ENCODE measurements around the gene NUP155. TPM values are rescaled to one million over a fixed set of nuclear protein-coding genes. Genes with fewer than 3 reads are reported as not detected.

NUP155 gene
- total RNA-seq, 1 donor from 2014 or later = 46.1 TPM

- H3K27me3 Mint-ChIP-seq = no peaks in the 10 kb centered on the region
Observed at GRCh38 chr5:37326536-37326935, 44.4 kb downstream of the NUP155 start.

DNA sequence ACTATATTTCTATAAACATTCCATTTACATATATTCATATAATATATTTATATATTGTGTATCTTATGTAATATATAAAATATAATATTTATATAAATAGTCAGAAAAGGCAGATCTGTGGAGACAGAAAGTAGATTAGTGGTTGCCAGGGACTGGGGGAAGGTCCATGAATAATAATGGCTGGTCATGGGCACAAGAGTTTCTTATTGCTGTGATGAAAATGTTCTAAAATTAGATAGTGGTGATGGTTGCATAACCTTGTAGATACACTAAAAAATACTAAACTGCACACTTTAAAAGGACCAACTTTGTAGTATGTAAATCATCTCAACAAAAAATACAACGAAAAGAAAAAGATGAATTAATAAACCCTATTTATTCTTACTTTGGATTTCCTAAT lies 47.3 kb downstream of the NUP155 start:
- Mint-ChIP-seq H3K4me1 (ENCODE audit: unreplicated experiment) (no peaks in the 10 kb centered on the region), H3K9me3 (no peaks in the 10 kb centered on the region), H3K27ac (no peak overlapping the region), H3K4me3 (no peak overlapping the region), H3K36me3 (peaks cover 23% of the 10 kb centered on the region), H3K27me3 (no peaks in the 10 kb centered on the region)
- TF ChIP-seq, protein P1, sequence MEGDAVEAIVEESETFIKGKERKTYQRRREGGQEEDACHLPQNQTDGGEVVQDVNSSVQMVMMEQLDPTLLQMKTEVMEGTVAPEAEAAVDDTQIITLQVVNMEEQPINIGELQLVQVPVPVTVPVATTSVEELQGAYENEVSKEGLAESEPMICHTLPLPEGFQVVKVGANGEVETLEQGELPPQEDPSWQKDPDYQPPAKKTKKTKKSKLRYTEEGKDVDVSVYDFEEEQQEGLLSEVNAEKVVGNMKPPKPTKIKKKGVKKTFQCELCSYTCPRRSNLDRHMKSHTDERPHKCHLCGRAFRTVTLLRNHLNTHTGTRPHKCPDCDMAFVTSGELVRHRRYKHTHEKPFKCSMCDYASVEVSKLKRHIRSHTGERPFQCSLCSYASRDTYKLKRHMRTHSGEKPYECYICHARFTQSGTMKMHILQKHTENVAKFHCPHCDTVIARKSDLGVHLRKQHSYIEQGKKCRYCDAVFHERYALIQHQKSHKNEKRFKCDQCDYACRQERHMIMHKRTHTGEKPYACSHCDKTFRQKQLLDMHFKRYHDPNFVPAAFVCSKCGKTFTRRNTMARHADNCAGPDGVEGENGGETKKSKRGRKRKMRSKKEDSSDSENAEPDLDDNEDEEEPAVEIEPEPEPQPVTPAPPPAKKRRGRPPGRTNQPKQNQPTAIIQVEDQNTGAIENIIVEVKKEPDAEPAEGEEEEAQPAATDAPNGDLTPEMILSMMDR (conservative IDR thresholded peaks at IDR 0.05) = no peak
- DNase-seq (ENCODE audit: extremely low spot score, unreplicated experiment) = no peak

More at GRCh38 chr5:37326536-37326935, 44.4 kb downstream of the NUP155 start:
- Mint-ChIP-seq H3K4me3 (no peak overlapping the region), H3K36me3 (peaks cover 19% of the 10 kb centered on the region), H3K9me3 (no peaks in the 10 kb centered on the region), H3K27ac (no peak overlapping the region), H3K4me1 (ENCODE audit: unreplicated experiment) (no peaks in the 10 kb centered on the region)
- DNase-seq (ENCODE audit: extremely low spot score, unreplicated experiment) = no peak
- TF ChIP-seq, protein P1 (conservative IDR thresholded peaks at IDR 0.05) = no peak

GRCh38 chr5:37319037-37319782 lies 51.7 kb downstream of the NUP155 start:
- DNase-seq (ENCODE audit: extremely low spot score, unreplicated experiment) = no peak
- H3K36me3 Mint-ChIP-seq = peaks cover 21% of the 10 kb centered on the region
- H3K27me3 Mint-ChIP-seq = no peaks in the 10 kb centered on the region
- H3K4me3 Mint-ChIP-seq = no peak overlapping the region
- no peaks in the 10 kb centered on the region for H3K4me1 Mint-ChIP-seq (ENCODE audit: unreplicated experiment)
- H3K9me3 Mint-ChIP-seq = no peaks in the 10 kb centered on the region
- no peak overlapping the region for H3K27ac Mint-ChIP-seq
- TF ChIP-seq, protein P1 (conservative IDR thresholded peaks at IDR 0.05) = no peak

- H3K27ac Mint-ChIP-seq = no peak overlapping the region
- H3K4me1 Mint-ChIP-seq (ENCODE audit: unreplicated experiment) = no peaks in the 10 kb centered on the region
- no peaks in the 10 kb centered on the region for H3K27me3 Mint-ChIP-seq
- no peak overlapping the region for H3K4me3 Mint-ChIP-seq
- H3K9me3 Mint-ChIP-seq = no peaks in the 10 kb centered on the region
- TF ChIP-seq, protein P1 (conservative IDR thresholded peaks at IDR 0.05) = no peak
- DNase-seq (ENCODE audit: extremely low spot score, unreplicated experiment) = no peak
- H3K36me3 Mint-ChIP-seq = peaks cover 27% of the 10 kb centered on the region
Observed at GRCh38 chr5:37316027-37316426, 54.9 kb downstream of the NUP155 start.

DNA sequence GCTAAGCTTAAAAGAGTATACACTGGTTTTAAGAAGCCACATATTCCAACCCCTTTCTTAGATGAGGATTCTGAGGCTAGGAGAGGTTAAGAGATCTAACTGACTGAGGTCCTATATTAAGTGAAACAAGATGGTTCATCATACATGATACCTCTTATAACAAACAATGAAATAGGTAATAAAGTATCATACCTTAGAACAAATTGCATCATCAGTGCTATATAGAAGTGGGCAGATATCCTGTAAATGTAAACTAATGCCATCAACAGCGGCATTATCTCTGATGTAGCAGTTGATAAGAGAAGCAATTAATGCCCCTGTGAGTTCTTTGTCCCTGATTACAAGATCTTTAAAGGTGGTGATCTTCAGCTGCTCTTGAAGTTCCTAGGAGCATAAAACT lies 60.5 kb downstream of the NUP155 start:
- no peaks in the 10 kb centered on the region for H3K27me3 Mint-ChIP-seq
- peaks cover 24% of the 10 kb centered on the region for H3K36me3 Mint-ChIP-seq
- H3K9me3 Mint-ChIP-seq = no peaks in the 10 kb centered on the region
- TF ChIP-seq, protein P1 (conservative IDR thresholded peaks at IDR 0.05) = no peak
- no peak overlapping the region for H3K4me3 Mint-ChIP-seq
- no peak for DNase-seq (ENCODE audit: extremely low spot score, unreplicated experiment)
- no peak overlapping the region for H3K27ac Mint-ChIP-seq
- no peaks in the 10 kb centered on the region for H3K4me1 Mint-ChIP-seq (ENCODE audit: unreplicated experiment)

All from type B pancreatic cell (in vitro differentiated cells).